ENCODE data around the gene ATAD2B.

ATAD2B gene

GRCh38 chr2:23904692-23905091, 22.2 kb downstream of the ATAD2B start:
- FAIRE-seq, result no peak
- DNase-seq (ENCODE audit: insufficient read length), result no peak
- TF ChIP-seq TAF1 (IDR thresholded peaks at IDR 0.05; ENCODE audit: borderline replicate concordance, low read depth, low read length), result no peak
- no peak for TF ChIP-seq POLR2AphosphoS5 (IDR thresholded peaks at IDR 0.05; ENCODE audit: low read depth, low read length)
- no peak for TF ChIP-seq POLR2A (IDR thresholded peaks at IDR 0.05; ENCODE audit: low read depth, low read length)

GRCh38 chr2:23904215-23904614, 22.7 kb downstream of the ATAD2B start:
- no peak for FAIRE-seq
- DNase-seq (ENCODE audit: insufficient read length), result no peak
- no peak for TF ChIP-seq TAF1 (IDR thresholded peaks at IDR 0.05; ENCODE audit: borderline replicate concordance, low read depth, low read length)
- TF ChIP-seq POLR2A (IDR thresholded peaks at IDR 0.05; ENCODE audit: low read depth, low read length), result no peak
- no peak for TF ChIP-seq POLR2AphosphoS5 (IDR thresholded peaks at IDR 0.05; ENCODE audit: low read depth, low read length)

GRCh38 chr2:23903034-23903433, 23.9 kb downstream of the ATAD2B start:
- FAIRE-seq (no peak), DNase-seq (ENCODE audit: insufficient read length) (no peak)
- TF ChIP-seq POLR2AphosphoS5 (IDR thresholded peaks at IDR 0.05; ENCODE audit: low read depth, low read length), result no peak
- no peak for TF ChIP-seq POLR2A (IDR thresholded peaks at IDR 0.05; ENCODE audit: low read depth, low read length)
- no peak for TF ChIP-seq TAF1 (IDR thresholded peaks at IDR 0.05; ENCODE audit: borderline replicate concordance, low read depth, low read length)

- no peak for FAIRE-seq
- TF ChIP-seq POLR2A (IDR thresholded peaks at IDR 0.05; ENCODE audit: low read depth, low read length) (no peak), POLR2AphosphoS5 (IDR thresholded peaks at IDR 0.05; ENCODE audit: low read depth, low read length) (no peak), TAF1 (IDR thresholded peaks at IDR 0.05; ENCODE audit: borderline replicate concordance, low read depth, low read length) (no peak)
- DNase-seq (ENCODE audit: insufficient read length), result no peak
Measured at GRCh38 chr2:23901966-23902846, 24.7 kb downstream of the ATAD2B start.

GRCh38 chr2:23900541-23901322, 26.2 kb downstream of the ATAD2B start:
- no peak for FAIRE-seq
- DNase-seq (ENCODE audit: insufficient read length), result no peak
- TF ChIP-seq POLR2A (IDR thresholded peaks at IDR 0.05; ENCODE audit: low read depth, low read length) (no peak), POLR2AphosphoS5 (IDR thresholded peaks at IDR 0.05; ENCODE audit: low read depth, low read length) (no peak), TAF1 (IDR thresholded peaks at IDR 0.05; ENCODE audit: borderline replicate concordance, low read depth, low read length) (no peak)

- FAIRE-seq (no peak), DNase-seq (ENCODE audit: insufficient read length) (no peak)
- no peak for TF ChIP-seq POLR2AphosphoS5 (IDR thresholded peaks at IDR 0.05; ENCODE audit: low read depth, low read length)
- TF ChIP-seq POLR2A (IDR thresholded peaks at IDR 0.05; ENCODE audit: low read depth, low read length), result no peak
- no peak for TF ChIP-seq TAF1 (IDR thresholded peaks at IDR 0.05; ENCODE audit: borderline replicate concordance, low read depth, low read length)
Measured at GRCh38 chr2:23900133-23900532, 26.8 kb downstream of the ATAD2B start.

- FAIRE-seq (no peak), DNase-seq (ENCODE audit: insufficient read length) (no peak)
- TF ChIP-seq POLR2A (IDR thresholded peaks at IDR 0.05; ENCODE audit: low read depth, low read length), result no peak
- no peak for TF ChIP-seq POLR2AphosphoS5 (IDR thresholded peaks at IDR 0.05; ENCODE audit: low read depth, low read length)
- TF ChIP-seq TAF1 (IDR thresholded peaks at IDR 0.05; ENCODE audit: borderline replicate concordance, low read depth, low read length), result no peak
Measured at GRCh38 chr2:23871206-23871605, 55.7 kb downstream of the ATAD2B start.

GRCh38 chr2:23867449-23867848, 59.5 kb downstream of the ATAD2B start:
- TF ChIP-seq TAF1 (IDR thresholded peaks at IDR 0.05; ENCODE audit: borderline replicate concordance, low read depth, low read length) (no peak), POLR2A (IDR thresholded peaks at IDR 0.05; ENCODE audit: low read depth, low read length) (no peak), POLR2AphosphoS5 (IDR thresholded peaks at IDR 0.05; ENCODE audit: low read depth, low read length) (no peak)
- DNase-seq (ENCODE audit: insufficient read length), result no peak

GRCh38 chr2:23862716-23863426, 64.1 kb downstream of the ATAD2B start:
- no peak for TF ChIP-seq POLR2AphosphoS5 (IDR thresholded peaks at IDR 0.05; ENCODE audit: low read depth, low read length)
- TF ChIP-seq POLR2A (IDR thresholded peaks at IDR 0.05; ENCODE audit: low read depth, low read length), result no peak
- no peak for TF ChIP-seq TAF1 (IDR thresholded peaks at IDR 0.05; ENCODE audit: borderline replicate concordance, low read depth, low read length)
- no peak for FAIRE-seq

More at GRCh38 chr2:23867449-23867848, 59.5 kb downstream of the ATAD2B start:
- no peak for FAIRE-seq

GRCh38 chr2:23861952-23862351, 65.0 kb downstream of the ATAD2B start:
- TF ChIP-seq POLR2A (IDR thresholded peaks at IDR 0.05; ENCODE audit: low read depth, low read length), result no peak
- no peak for TF ChIP-seq TAF1 (IDR thresholded peaks at IDR 0.05; ENCODE audit: borderline replicate concordance, low read depth, low read length)
- no peak for TF ChIP-seq POLR2AphosphoS5 (IDR thresholded peaks at IDR 0.05; ENCODE audit: low read depth, low read length)
- DNase-seq (ENCODE audit: insufficient read length) (no peak), FAIRE-seq (no peak)

More at GRCh38 chr2:23862716-23863426, 64.1 kb downstream of the ATAD2B start:
- no peak for DNase-seq (ENCODE audit: insufficient read length)

- no peak for DNase-seq (ENCODE audit: insufficient read length)
- no peak for FAIRE-seq
- TF ChIP-seq TAF1 (IDR thresholded peaks at IDR 0.05; ENCODE audit: borderline replicate concordance, low read depth, low read length), result no peak
- TF ChIP-seq POLR2A (IDR thresholded peaks at IDR 0.05; ENCODE audit: low read depth, low read length), result no peak
- TF ChIP-seq POLR2AphosphoS5 (IDR thresholded peaks at IDR 0.05; ENCODE audit: low read depth, low read length), result no peak
Measured at GRCh38 chr2:23859983-23860382, 66.9 kb downstream of the ATAD2B start.

Measured in GM12892 (cell line).